ENCODE data around the gene GRID1. TPM values are rescaled to one million over a fixed set of nuclear protein-coding genes. Genes with fewer than 3 reads are reported as not detected.

GRID1 gene
- total RNA-seq, 1 donor from 2014 or later: under 0.01 TPM

- no peak for FAIRE-seq
- no peak for TF ChIP-seq CTCF (IDR thresholded peaks at IDR 0.05; ENCODE audit: insufficient read depth, low read length, severe bottlenecking)
These were observed 139.8 kb downstream of the GRID1 start for GRCh38 chr10:86226781-86227201.

GRCh38 chr10:86226016-86226415 is 140.6 kb downstream of the GRID1 start:
- Histone ChIP-seq H3K4me3 (ENCODE audit: low read depth, low read length) (no peak overlapping the region), H3K36me3 (ENCODE audit: control insufficient read depth, insufficient read depth, low read length) (no peaks in the 10 kb centered on the region), H3K27me3 (ENCODE audit: control insufficient read depth, insufficient read depth, low read length) (no peaks in the 10 kb centered on the region)
- no peak for FAIRE-seq
- no peak for TF ChIP-seq CTCF (IDR thresholded peaks at IDR 0.05; ENCODE audit: insufficient read depth, low read length, severe bottlenecking)
- DNase-seq (ENCODE audit: low read depth): no peak

More at GRCh38 chr10:86226781-86227201, 139.8 kb downstream of the GRID1 start:
- no peak for DNase-seq (ENCODE audit: low read depth)
- H3K4me3 ChIP-seq (ENCODE audit: low read depth, low read length): no peak overlapping the region
- H3K36me3 ChIP-seq (ENCODE audit: control insufficient read depth, insufficient read depth, low read length): no peaks in the 10 kb centered on the region
- no peaks in the 10 kb centered on the region for H3K27me3 ChIP-seq (ENCODE audit: control insufficient read depth, insufficient read depth, low read length)

- DNase-seq (ENCODE audit: low read depth): peak; percentile 70
- H3K27me3 ChIP-seq (ENCODE audit: control insufficient read depth, insufficient read depth, low read length): no peaks in the 10 kb centered on the region
These were observed 141.4 kb downstream of the GRID1 start for GRCh38 chr10:86225103-86225782.

GRCh38 chr10:86224354-86225102 is 142.1 kb downstream of the GRID1 start:
- Histone ChIP-seq H3K27me3 (ENCODE audit: control insufficient read depth, insufficient read depth, low read length) (no peaks in the 10 kb centered on the region), H3K36me3 (ENCODE audit: control insufficient read depth, insufficient read depth, low read length) (no peaks in the 10 kb centered on the region), H3K4me3 (ENCODE audit: low read depth, low read length) (no peak overlapping the region)
- FAIRE-seq (no peak), DNase-seq (ENCODE audit: low read depth) (no peak)
- no peak for TF ChIP-seq CTCF (IDR thresholded peaks at IDR 0.05; ENCODE audit: insufficient read depth, low read length, severe bottlenecking)

More at GRCh38 chr10:86225103-86225782, 141.4 kb downstream of the GRID1 start:
- Histone ChIP-seq H3K36me3 (ENCODE audit: control insufficient read depth, insufficient read depth, low read length) (no peaks in the 10 kb centered on the region), H3K4me3 (ENCODE audit: low read depth, low read length) (no peak overlapping the region)
- no peak for FAIRE-seq
- TF ChIP-seq CTCF (IDR thresholded peaks at IDR 0.05; ENCODE audit: insufficient read depth, low read length, severe bottlenecking): no peak

- Histone ChIP-seq H3K4me3 (ENCODE audit: low read depth, low read length) (no peak overlapping the region), H3K27me3 (ENCODE audit: control insufficient read depth, insufficient read depth, low read length) (no peaks in the 10 kb centered on the region), H3K36me3 (ENCODE audit: control insufficient read depth, insufficient read depth, low read length) (no peaks in the 10 kb centered on the region)
- no peak for TF ChIP-seq CTCF (IDR thresholded peaks at IDR 0.05; ENCODE audit: insufficient read depth, low read length, severe bottlenecking)
- DNase-seq (ENCODE audit: low read depth): no peak
- no peak for FAIRE-seq
These were observed 143.3 kb downstream of the GRID1 start for GRCh38 chr10:86223256-86223655.

Measured in bronchial epithelial cell (primary cell).